ENCODE data around the gene PRRG1. TPM values are rescaled to one million over a fixed set of nuclear protein-coding genes. Genes with fewer than 3 reads are reported as not detected.

PRRG1 gene
- total RNA-seq, 1 experiment from 2014 or later = 9.0 TPM

- H3K36me3 Mint-ChIP-seq (ENCODE audit: insufficient read depth in 1 of 3, low read depth in 3 of 3) = peaks cover 7 to 10% (median 9%) of the 10 kb centered on the region in 3 experiments; a peak in 6 of 7 replicates
- no CpG with 5 or more reads among the region's 2 CpGs for WGBS (ENCODE audit: extremely low coverage, insufficient read length, low lambda C conversion rate)
These were observed 4.5 kb downstream of the PRRG1 start for GRCh38 chrX:37353646-37354045.

More at GRCh38 chrX:37353646-37354045, 4.5 kb downstream of the PRRG1 start:
- H2BK5ac ChIP-seq (ENCODE audit: insufficient read length, low read length) = no peak overlapping the region
- H2BK20ac ChIP-seq (ENCODE audit: low read depth, low read length, poor library complexity, severe bottlenecking) = no peak overlapping the region
- H3K23ac ChIP-seq (ENCODE audit: insufficient read length, low read depth, low read length) = no peak overlapping the region
- no peaks in the 10 kb centered on the region for H3K9me3 ChIP-seq (ENCODE audit: control insufficient read depth, low read depth, low read length)
- no peak overlapping the region for H2AFZ ChIP-seq (ENCODE audit: low read length)
- H2BK120ac ChIP-seq (ENCODE audit: low read depth, low read length, poor library complexity, severe bottlenecking) = no peak overlapping the region
- no peaks in the 10 kb centered on the region for H3K79me1 ChIP-seq (ENCODE audit: insufficient read depth, low read depth, low read length, poor library complexity, severe bottlenecking)
- H3T11ph ChIP-seq (ENCODE audit: low read length) = no peak overlapping the region
- H4K91ac ChIP-seq (ENCODE audit: insufficient read length, low read depth, low read length) = no peak overlapping the region
- H3K18ac ChIP-seq (ENCODE audit: insufficient read length, low read depth, low read length) = no peak overlapping the region
- H3K4me2 ChIP-seq (ENCODE audit: insufficient read depth, insufficient read length, low read length) = no peak overlapping the region
- H3K79me2 ChIP-seq (ENCODE audit: insufficient read depth, low read length) = peaks cover 6% of the 10 kb centered on the region; the same call in 1 of the 2 replicates
- H3K27me3 ChIP-seq (ENCODE audit: insufficient read depth, low read length) = no peaks in the 10 kb centered on the region
- no peak overlapping the region for H3K27ac Mint-ChIP-seq
- no peak overlapping the region for H3K4ac ChIP-seq (ENCODE audit: low read depth, low read length)
- H4K8ac ChIP-seq (replicated peaks; ENCODE audit: insufficient read length, low read depth, low read length) = no peak overlapping the region
- no peaks in the 10 kb centered on the region; the same call in 1 of the 2 replicates for H3K4me1 ChIP-seq (ENCODE audit: insufficient read depth, low read length)
- DNase-seq = no peak
- no peak overlapping the region for H4K5ac ChIP-seq (ENCODE audit: insufficient read length, low read depth, low read length)
- H3K56ac ChIP-seq (ENCODE audit: insufficient read length, low read depth, low read length) = no peak overlapping the region
- H3K9ac ChIP-seq (ENCODE audit: extremely low read depth, insufficient read length, low read length) = no peak overlapping the region
- H3K9me3 Mint-ChIP-seq = peaks cover 38 to 55% of the 10 kb centered on the region in 2 experiments
- H2BK15ac ChIP-seq (ENCODE audit: low read depth, low read length) = no peak overlapping the region
- no peak overlapping the region for H3K4me3 Mint-ChIP-seq
- H3K27ac ChIP-seq (ENCODE audit: insufficient read length, low read depth, low read length) = no peak overlapping the region
- peaks cover 10 to 16% of the 10 kb centered on the region in 2 experiments for H3K4me1 Mint-ChIP-seq
- no peaks in the 10 kb centered on the region for H3K27me3 Mint-ChIP-seq (ENCODE audit: low read depth)
- no peak overlapping the region for H2BK12ac ChIP-seq (ENCODE audit: insufficient read length, low read depth, low read length)
- H2AK5ac ChIP-seq (ENCODE audit: insufficient read length, low read length) = no peak overlapping the region
- H4K20me1 ChIP-seq (ENCODE audit: control insufficient read depth, insufficient read depth, insufficient read length) = no peaks in the 10 kb centered on the region
- H3K23me2 ChIP-seq (ENCODE audit: insufficient read length, low read depth, low read length, poor library complexity, severe bottlenecking) = peaks cover 2% of the 10 kb centered on the region
- H3K14ac ChIP-seq (ENCODE audit: insufficient read depth, low read length) = no peak overlapping the region
- TF ChIP-seq CTCF (conservative IDR thresholded peaks at IDR 0.05) = no peak
